ENCODE results near the gene TCF4.

The TCF4 gene

GRCh38 chr18:55262021-55262560 is 325.9 kb downstream of the TCF4 start:
- TF ChIP-seq CTCF (IDR thresholded peaks at IDR 0.05; ENCODE audit: extremely low read depth, insufficient read depth, missing control alignments) = no peak
- in situ Hi-C loops (cut with MboI; ENCODE audit: low pct_unique_long_range_greater_than_20kb, low sequenced_read_pairs, unreplicated experiment) = no loop called here
- DNase-seq (ENCODE audit: low spot score) = no peak

- DNase-seq (ENCODE audit: low spot score) = no peak
- TF ChIP-seq CTCF (IDR thresholded peaks at IDR 0.05; ENCODE audit: extremely low read depth, insufficient read depth, missing control alignments) = no peak
- in situ Hi-C loops (cut with MboI; ENCODE audit: low pct_unique_long_range_greater_than_20kb, low sequenced_read_pairs, unreplicated experiment) = no loop called here
These were observed 326.7 kb downstream of the TCF4 start for GRCh38 chr18:55261253-55261652.

GRCh38 chr18:55258088-55258487 is 329.9 kb downstream of the TCF4 start:
- no peak for DNase-seq (ENCODE audit: low spot score)
- in situ Hi-C loops (cut with MboI; ENCODE audit: low pct_unique_long_range_greater_than_20kb, low sequenced_read_pairs, unreplicated experiment) = no loop called here
- no peak for TF ChIP-seq CTCF (IDR thresholded peaks at IDR 0.05; ENCODE audit: extremely low read depth, insufficient read depth, missing control alignments)

- TF ChIP-seq CTCF (IDR thresholded peaks at IDR 0.05; ENCODE audit: extremely low read depth, insufficient read depth, missing control alignments) = no peak
- no peak for DNase-seq (ENCODE audit: low spot score)
- in situ Hi-C loops (cut with MboI; ENCODE audit: low pct_unique_long_range_greater_than_20kb, low sequenced_read_pairs, unreplicated experiment) = no loop called here
These were observed 331.1 kb downstream of the TCF4 start for GRCh38 chr18:55256929-55257289.

GRCh38 chr18:55256226-55256928 is 331.6 kb downstream of the TCF4 start:
- no peak for DNase-seq (ENCODE audit: low spot score)
- in situ Hi-C loops (cut with MboI; ENCODE audit: low pct_unique_long_range_greater_than_20kb, low sequenced_read_pairs, unreplicated experiment) = no loop called here
- no peak for TF ChIP-seq CTCF (IDR thresholded peaks at IDR 0.05; ENCODE audit: extremely low read depth, insufficient read depth, missing control alignments)

- in situ Hi-C loops (cut with MboI; ENCODE audit: low pct_unique_long_range_greater_than_20kb, low sequenced_read_pairs, unreplicated experiment) = no loop called here
- TF ChIP-seq CTCF (IDR thresholded peaks at IDR 0.05; ENCODE audit: extremely low read depth, insufficient read depth, missing control alignments) = no peak
- DNase-seq (ENCODE audit: low spot score) = no peak
These were observed 334.2 kb downstream of the TCF4 start for GRCh38 chr18:55253814-55254213.

All from GM13977 (cell line).